NB4 (cell line): ENCODE measurements around the gene ASPDH.

Experiments used
- DNase-seq: peaks from one replicate; pipeline ENCODE4 v3.0.0; 2010; ENCODE audit warnings: low read depth
- H3K4me3 ChIP-seq: one replicate; pipeline ENCODE4 v1.5.1; 2011; ENCODE audit warnings: mild to moderate bottlenecking, low read depth, low read length, moderate library complexity
- CTCF ChIP-seq: IDR thresholded peaks from one replicate; pipeline ENCODE4 v1.5.1; 2012; ENCODE audit warnings: low read depth, low read length
- MAX ChIP-seq: IDR thresholded peaks from 2 replicates; pipeline ENCODE4 v1.6.1; 2011; ENCODE audit warnings: low read depth, low read length
- MYC ChIP-seq: IDR thresholded peaks from 2 replicates; pipeline ENCODE4 v1.6.1; 2011; ENCODE audit warnings: low read depth, low read length
- POLR2A ChIP-seq: IDR thresholded peaks from 2 replicates; pipeline ENCODE4 v1.6.1; 2011; ENCODE audit warnings: mild to moderate bottlenecking; ENCODE audit not compliant: insufficient read length; ENCODE audit errors: extremely low read depth

ASPDH gene

GRCh38 chr19:50481351-50482149 lies 32.2 kb downstream of the ASPDH start:
- TF ChIP-seq MAX (no peak), MYC (no peak), CTCF (no peak), POLR2A (no peak)
- DNase-seq: no peak
- H3K4me3 ChIP-seq: no peak overlapping the region

- H3K4me3 ChIP-seq: no peak overlapping the region
- TF ChIP-seq CTCF (no peak), POLR2A (no peak)
- DNase-seq: no peak
These were observed 33.2 kb downstream of the ASPDH start for GRCh38 chr19:50480281-50481111.

GRCh38 chr19:50479761-50480251 lies 33.9 kb downstream of the ASPDH start:
- TF ChIP-seq POLR2A (no peak), MAX (no peak), MYC (no peak), CTCF (no peak)
- H3K4me3 ChIP-seq: no peak overlapping the region
- no peak for DNase-seq

GRCh38 chr19:50478901-50479715 lies 34.6 kb downstream of the ASPDH start:
- TF ChIP-seq POLR2A: no peak
- peak; percentile 56 for TF ChIP-seq MAX
- peak; percentile 21; the same call in 1 of the 2 replicates for TF ChIP-seq MYC
- TF ChIP-seq CTCF: peak; percentile 36
- DNase-seq: no peak

GRCh38 chr19:50477751-50478515 lies 35.8 kb downstream of the ASPDH start:
- no peak for DNase-seq
- no peak overlapping the region for H3K4me3 ChIP-seq
- TF ChIP-seq MAX (no peak), MYC (no peak), POLR2A (no peak), CTCF (no peak)

More at GRCh38 chr19:50478901-50479715, 34.6 kb downstream of the ASPDH start:
- H3K4me3 ChIP-seq: no peak overlapping the region
